Measurements from ENCODE around the gene CSGALNACT2. TPM values are rescaled to one million over a fixed set of nuclear protein-coding genes. Genes with fewer than 3 reads are reported as not detected.

CSGALNACT2 gene
- total RNA-seq, 1 experiment from 2014 or later = 8.9 TPM

- WGBS (ENCODE audit: extremely low coverage, insufficient read length, low lambda C conversion rate) = no CpG with 5 or more reads among the region's 6 CpGs
Measured at GRCh38 chr10:43124094-43124521, 14.1 kb upstream of the CSGALNACT2 start.

More at GRCh38 chr10:43124094-43124521, 14.1 kb upstream of the CSGALNACT2 start:
- Histone ChIP-seq H3K4me1 (ENCODE audit: insufficient read depth, low read length) (no peaks in the 10 kb centered on the region), H3K18ac (ENCODE audit: insufficient read length, low read depth, low read length) (no peak overlapping the region), H4K8ac (replicated peaks; ENCODE audit: insufficient read length, low read depth, low read length) (no peak overlapping the region), H2BK20ac (ENCODE audit: low read depth, low read length, poor library complexity, severe bottlenecking) (no peak overlapping the region), H2AFZ (ENCODE audit: low read length) (no peak overlapping the region), H2BK5ac (ENCODE audit: insufficient read length, low read length) (no peak overlapping the region), H4K5ac (ENCODE audit: insufficient read length, low read depth, low read length) (no peak overlapping the region), H2BK120ac (ENCODE audit: low read depth, low read length, poor library complexity, severe bottlenecking) (no peak overlapping the region), H2BK15ac (ENCODE audit: low read depth, low read length) (no peak overlapping the region), H2AK5ac (ENCODE audit: insufficient read length, low read length) (no peak overlapping the region), H3K23ac (ENCODE audit: insufficient read length, low read depth, low read length) (no peak overlapping the region), H4K20me1 (ENCODE audit: control insufficient read depth, insufficient read depth, insufficient read length) (no peaks in the 10 kb centered on the region), H3K4me2 (ENCODE audit: insufficient read depth, insufficient read length, low read length) (no peak overlapping the region), H3K56ac (ENCODE audit: insufficient read length, low read depth, low read length) (no peak overlapping the region), H3K9ac (ENCODE audit: extremely low read depth, insufficient read length, low read length) (no peak overlapping the region), H2BK12ac (ENCODE audit: insufficient read length, low read depth, low read length) (no peak overlapping the region), H3K23me2 (ENCODE audit: insufficient read length, low read depth, low read length, poor library complexity, severe bottlenecking) (peaks cover 2% of the 10 kb centered on the region), H3K14ac (ENCODE audit: insufficient read depth, low read length) (no peak overlapping the region; the same call in 1 of the 2 replicates), H3K27me3 (ENCODE audit: insufficient read depth, low read length) (no peaks in the 10 kb centered on the region), H3K27ac (ENCODE audit: insufficient read length, low read depth, low read length) (no peak overlapping the region), H4K91ac (ENCODE audit: insufficient read length, low read depth, low read length) (no peak overlapping the region), H3T11ph (ENCODE audit: low read length) (no peak overlapping the region), H3K9me3 (ENCODE audit: control insufficient read depth, low read depth, low read length) (no peaks in the 10 kb centered on the region), H3K4ac (ENCODE audit: low read depth, low read length) (no peak overlapping the region), H3K79me1 (ENCODE audit: insufficient read depth, low read depth, low read length, poor library complexity, severe bottlenecking) (no peaks in the 10 kb centered on the region), H3K79me2 (ENCODE audit: insufficient read depth, low read length) (no peaks in the 10 kb centered on the region)
- TF ChIP-seq CTCF (conservative IDR thresholded peaks at IDR 0.05) = no peak
- H3K9me3 Mint-ChIP-seq = no peaks in the 10 kb centered on the region
- H3K27ac Mint-ChIP-seq = no peak overlapping the region
- peak; percentile 13 for DNase-seq
- no peak overlapping the region for H3K4me3 Mint-ChIP-seq
- no peaks in the 10 kb centered on the region; the same call in 1 of the 2 replicates for H3K27me3 Mint-ChIP-seq (ENCODE audit: low read depth)
- H3K4me1 Mint-ChIP-seq = no peaks in the 10 kb centered on the region
- peaks cover 0 to 10% (median 7%) of the 10 kb centered on the region in 3 experiments; a peak in 4 of 7 replicates for H3K36me3 Mint-ChIP-seq (ENCODE audit: insufficient read depth in 1 of 3, low read depth in 3 of 3)
